Measurements from ENCODE around the gene FDX1. TPM values are rescaled to one million over a fixed set of nuclear protein-coding genes. Genes with fewer than 3 reads are reported as not detected.

FDX1 gene
- total and polyA plus RNA-seq, 2 experiments from 2014 or later, result 42.5 to 45.4 TPM

DNA sequence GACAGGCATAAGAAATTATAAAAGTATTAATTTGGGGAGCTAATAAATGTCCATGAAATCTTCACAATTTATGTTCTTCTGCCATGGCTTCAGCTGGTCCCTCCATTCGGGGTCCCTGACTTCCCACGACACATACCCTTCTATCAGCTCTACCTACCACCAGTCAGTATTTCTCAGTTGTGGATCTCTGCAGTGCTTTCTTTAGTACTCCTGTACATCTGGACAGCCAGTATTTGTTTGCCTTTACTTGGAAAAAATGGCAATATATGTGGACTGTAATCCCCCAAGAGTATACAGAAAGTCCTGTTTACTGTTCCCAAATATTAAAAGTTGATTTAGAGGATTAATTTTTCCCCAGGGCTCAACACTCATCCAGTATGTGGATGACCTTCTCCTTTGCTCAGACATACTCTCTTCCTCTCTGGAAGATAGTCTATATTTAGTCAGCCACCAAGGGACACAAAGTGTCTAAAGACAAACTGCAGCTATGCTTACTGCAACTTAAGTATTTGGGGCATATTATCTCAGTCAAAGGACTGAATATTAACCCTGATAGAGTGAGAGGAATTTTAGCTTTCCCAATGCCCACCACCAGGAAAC lies 7.3 kb upstream of the FDX1 start:
- no peak overlapping the region for H2AFZ ChIP-seq
- H3K36me3 ChIP-seq (replicated peaks; ENCODE audit: insufficient read depth, low read depth), result no peaks in the 10 kb centered on the region
- H3K27me3 ChIP-seq, result no peaks in the 10 kb centered on the region
- H3K9me3 ChIP-seq (ENCODE audit: low read depth), result no peaks in the 10 kb centered on the region
- no peaks in the 10 kb centered on the region for H4K20me1 ChIP-seq (ENCODE audit: insufficient read depth, poor library complexity, severe bottlenecking)
- H3K4me1 ChIP-seq (ENCODE audit: insufficient read depth), result peaks cover 4% of the 10 kb centered on the region
- no peaks in the 10 kb centered on the region for H3K9me2 ChIP-seq (replicated peaks; ENCODE audit: insufficient read depth)
- H3K27ac ChIP-seq, result no peak overlapping the region
- no peak overlapping the region for H3K4me2 ChIP-seq
- H3K79me2 ChIP-seq, result no peaks in the 10 kb centered on the region
- H3K4me3 ChIP-seq, result no peak overlapping the region
- TF ChIP-seq EZH2phosphoT487 (IDR thresholded peaks at IDR 0.05; ENCODE audit: low read depth, severe bottlenecking, unreplicated experiment) (no peak), EZH2 (IDR thresholded peaks at IDR 0.05; ENCODE audit: borderline replicate concordance) (no peak)
- TF ChIP-seq, protein P1, sequence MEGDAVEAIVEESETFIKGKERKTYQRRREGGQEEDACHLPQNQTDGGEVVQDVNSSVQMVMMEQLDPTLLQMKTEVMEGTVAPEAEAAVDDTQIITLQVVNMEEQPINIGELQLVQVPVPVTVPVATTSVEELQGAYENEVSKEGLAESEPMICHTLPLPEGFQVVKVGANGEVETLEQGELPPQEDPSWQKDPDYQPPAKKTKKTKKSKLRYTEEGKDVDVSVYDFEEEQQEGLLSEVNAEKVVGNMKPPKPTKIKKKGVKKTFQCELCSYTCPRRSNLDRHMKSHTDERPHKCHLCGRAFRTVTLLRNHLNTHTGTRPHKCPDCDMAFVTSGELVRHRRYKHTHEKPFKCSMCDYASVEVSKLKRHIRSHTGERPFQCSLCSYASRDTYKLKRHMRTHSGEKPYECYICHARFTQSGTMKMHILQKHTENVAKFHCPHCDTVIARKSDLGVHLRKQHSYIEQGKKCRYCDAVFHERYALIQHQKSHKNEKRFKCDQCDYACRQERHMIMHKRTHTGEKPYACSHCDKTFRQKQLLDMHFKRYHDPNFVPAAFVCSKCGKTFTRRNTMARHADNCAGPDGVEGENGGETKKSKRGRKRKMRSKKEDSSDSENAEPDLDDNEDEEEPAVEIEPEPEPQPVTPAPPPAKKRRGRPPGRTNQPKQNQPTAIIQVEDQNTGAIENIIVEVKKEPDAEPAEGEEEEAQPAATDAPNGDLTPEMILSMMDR (IDR thresholded peaks at IDR 0.05; ENCODE audit: poor library complexity), result no peak
- DNase-seq (ENCODE audit: low spot score), result no peak
- 100% methylated on average over 2 of the region's 2 CpGs for WGBS (ENCODE audit: low lambda C conversion rate, missing lambda C conversion rate)

DNA sequence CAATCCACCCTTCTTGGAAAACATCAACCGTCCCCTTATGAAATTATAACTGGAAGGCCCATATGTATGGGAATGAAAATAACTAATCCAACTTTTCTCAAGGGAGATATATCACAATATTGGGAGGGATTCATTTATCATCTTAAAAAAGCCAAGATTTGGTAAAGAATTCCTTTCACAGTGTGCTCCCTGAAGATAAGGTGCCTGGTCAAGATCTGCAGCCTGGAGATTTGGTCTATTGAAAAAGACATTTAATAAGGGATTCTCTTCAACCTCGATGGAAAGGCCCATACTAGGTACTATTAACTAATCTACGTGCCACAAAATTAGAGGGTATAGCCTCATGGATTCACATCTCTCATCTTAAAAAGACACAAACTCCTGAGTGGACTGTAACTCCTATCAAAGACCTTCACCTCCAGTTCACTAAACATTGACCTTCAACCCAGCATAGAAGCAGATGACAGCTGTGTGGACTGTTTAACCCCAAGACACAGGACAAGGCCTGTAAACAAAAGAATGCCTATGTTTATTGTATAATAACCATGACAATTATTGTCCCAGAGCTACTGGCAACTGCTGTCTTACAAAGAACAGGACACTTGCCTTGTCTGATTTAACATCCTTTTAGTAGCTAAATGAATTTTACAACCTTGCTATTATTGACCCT lies 4.8 kb upstream of the FDX1 start:
- Histone ChIP-seq H2AFZ (no peak overlapping the region), H3K4me2 (no peak overlapping the region), H3K9me2 (replicated peaks; ENCODE audit: insufficient read depth) (no peaks in the 10 kb centered on the region), H3K4me3 (no peak overlapping the region), H4K20me1 (ENCODE audit: insufficient read depth, poor library complexity, severe bottlenecking) (no peaks in the 10 kb centered on the region), H3K79me2 (no peaks in the 10 kb centered on the region), H3K27ac (no peak overlapping the region), H3K9me3 (ENCODE audit: low read depth) (no peaks in the 10 kb centered on the region), H3K4me1 (ENCODE audit: insufficient read depth) (peaks cover 4% of the 10 kb centered on the region), H3K36me3 (replicated peaks; ENCODE audit: insufficient read depth, low read depth) (no peaks in the 10 kb centered on the region), H3K27me3 (no peaks in the 10 kb centered on the region)
- WGBS (ENCODE audit: low lambda C conversion rate, missing lambda C conversion rate), result 88% methylated on average over 3 of the region's 3 CpGs
- DNase-seq (ENCODE audit: low spot score), result no peak
- TF ChIP-seq EZH2phosphoT487 (IDR thresholded peaks at IDR 0.05; ENCODE audit: low read depth, severe bottlenecking, unreplicated experiment) (no peak), EZH2 (IDR thresholded peaks at IDR 0.05; ENCODE audit: borderline replicate concordance) (no peak)
- TF ChIP-seq, protein P1 (IDR thresholded peaks at IDR 0.05; ENCODE audit: poor library complexity), result no peak

DNA sequence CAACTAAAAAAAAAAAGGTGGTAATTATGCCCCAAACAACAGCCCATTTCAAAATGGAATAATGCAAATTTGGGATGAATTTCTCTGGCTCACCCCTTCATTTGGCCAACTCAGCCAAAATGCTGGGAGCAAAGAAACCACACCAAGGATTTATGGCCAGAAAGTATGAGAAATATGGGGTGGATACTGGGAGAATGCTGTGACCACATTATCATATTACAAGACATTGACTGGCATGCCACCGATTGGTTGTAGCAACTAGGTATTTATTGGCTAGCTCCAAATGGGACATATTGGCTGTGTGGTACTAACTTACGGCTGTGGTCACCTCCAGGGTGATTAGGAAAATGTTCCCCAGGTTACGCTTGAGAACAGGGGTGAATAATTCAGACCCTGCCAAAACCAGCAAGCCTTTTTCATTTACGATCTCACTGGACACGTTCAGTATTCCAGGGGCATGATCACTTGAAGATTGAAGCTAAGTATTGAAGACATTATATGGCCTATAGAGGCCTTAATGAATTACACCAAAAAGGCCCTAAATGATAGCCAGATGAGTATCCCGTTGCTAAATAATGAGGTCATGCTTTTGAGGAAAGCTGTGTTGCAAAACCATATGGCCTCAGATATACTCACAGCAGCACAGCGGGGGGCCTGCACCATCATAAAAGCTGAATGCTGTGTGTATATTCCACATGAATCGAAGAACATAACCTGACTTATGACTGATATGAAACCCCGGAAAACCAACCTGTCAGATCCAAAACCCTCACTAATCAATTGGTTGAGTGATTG lies 3.8 kb upstream of the FDX1 start:
- TF ChIP-seq, protein P1 (IDR thresholded peaks at IDR 0.05; ENCODE audit: poor library complexity), result no peak
- TF ChIP-seq EZH2phosphoT487 (IDR thresholded peaks at IDR 0.05; ENCODE audit: low read depth, severe bottlenecking, unreplicated experiment) (no peak), EZH2 (IDR thresholded peaks at IDR 0.05; ENCODE audit: borderline replicate concordance) (no peak)
- H3K4me2 ChIP-seq, result no peak overlapping the region
- H3K36me3 ChIP-seq (replicated peaks; ENCODE audit: insufficient read depth, low read depth), result no peaks in the 10 kb centered on the region
- H3K9me2 ChIP-seq (replicated peaks; ENCODE audit: insufficient read depth), result no peaks in the 10 kb centered on the region
- DNase-seq (ENCODE audit: low spot score), result no peak
- H4K20me1 ChIP-seq (ENCODE audit: insufficient read depth, poor library complexity, severe bottlenecking), result peaks cover 4% of the 10 kb centered on the region
- WGBS (ENCODE audit: low lambda C conversion rate, missing lambda C conversion rate), result 84% methylated on average over 9 of the region's 9 CpGs
- H3K4me1 ChIP-seq (ENCODE audit: insufficient read depth), result peaks cover 4% of the 10 kb centered on the region
- H3K27ac ChIP-seq, result no peak overlapping the region
- H3K79me2 ChIP-seq, result peaks cover 7% of the 10 kb centered on the region
- no peak overlapping the region for H2AFZ ChIP-seq
- H3K27me3 ChIP-seq, result no peaks in the 10 kb centered on the region
- no peaks in the 10 kb centered on the region for H3K9me3 ChIP-seq (ENCODE audit: low read depth)
- no peak overlapping the region for H3K4me3 ChIP-seq

All from hepatocyte (in vitro differentiated cells).